ENCODE results near the gene MYADML2. TPM values are rescaled to one million over a fixed set of nuclear protein-coding genes. Genes with fewer than 3 reads are reported as not detected.

MYADML2 gene
- total and polyA plus RNA-seq, 7 donors = 0.47 to 95.8 (median 11.0) TPM

GRCh38 chr17:81890447-81891302 lies 56.4 kb downstream of the MYADML2 start:
- 7 to 10% (median 8%) methylated on average over 45 to 69 of the region's 69 CpGs for WGBS, 3 donors
- peak overlapping the region; percentile 94 for H3K4me3 ChIP-seq
- no peak for DNase-seq

More at GRCh38 chr17:81890447-81891302, 56.4 kb downstream of the MYADML2 start:
- Histone ChIP-seq H3K36me3 (ENCODE audit: insufficient read depth in 1 of 2, low read depth in 1 of 2) (peaks cover 0 to 64% of the 10 kb centered on the region in 2 donors), H3K27ac (peak overlapping the region; percentile 89), H3K27me3 (ENCODE audit: insufficient read depth in 3 of 3, low read length in 2 of 3) (no peaks in the 10 kb centered on the region), H3K4me1 (peaks cover 38% of the 10 kb centered on the region), H3K9me3 (no peaks in the 10 kb centered on the region)
- intact Hi-C loops (cut with DNase I) = no loop called here
- ATAC-seq = no peak
- TF ChIP-seq CTCF (IDR thresholded peaks at IDR 0.05) = no peak

Other genes starting within 250 kb of the MYADML2 start
- gene MRPL12, start 243.9 kb downstream of the MYADML2 start, total RNA-seq = 100 to 1,000 TPM in 2 of 4 donors, 10 to 100 TPM in 2; 93.0 to 175 (median 104) TPM
- gene MRPL12, start 243.9 kb downstream of the MYADML2 start, polyA plus RNA-seq = 100 to 1,000 TPM; 222 to 558 (median 242) TPM
- gene SLC25A10, start 234.9 kb downstream of the MYADML2 start, total RNA-seq = 1 to 10 TPM; 2.4 to 6.3 (median 3.8) TPM
- gene SLC25A10, start 234.9 kb downstream of the MYADML2 start, polyA plus RNA-seq = 1 to 10 TPM; 5.9 to 7.0 (median 6.3) TPM
- gene GCGR, start 143.1 kb downstream of the MYADML2 start, total RNA-seq = not detected
- gene GCGR, start 143.1 kb downstream of the MYADML2 start, polyA plus RNA-seq = under 1 TPM in 2 of 3 donors, not detected in 1; 0.03 to 0.08 TPM
- 10 to 100 TPM; 20.5 to 47.6 (median 25.7) TPM for gene MCRIP1, start 113.9 kb downstream of the MYADML2 start, total RNA-seq
- gene MCRIP1, start 113.9 kb downstream of the MYADML2 start, polyA plus RNA-seq = 100 to 1,000 TPM in 1 of 3 donors, 10 to 100 TPM in 2; 45.1 to 187 (median 57.1) TPM
- 1,000 to 10,000 TPM in 3 of 4 donors, 100 to 1,000 TPM in 1; 976 to 2,217 (median 1,286) TPM for gene PPP1R27, start 112.2 kb downstream of the MYADML2 start, total RNA-seq
- gene PPP1R27, start 112.2 kb downstream of the MYADML2 start, polyA plus RNA-seq = 100 to 1,000 TPM; 296 to 661 (median 603) TPM
- gene P4HB, start 86.7 kb downstream of the MYADML2 start, total RNA-seq = 100 to 1,000 TPM; 244 to 361 (median 296) TPM
- gene P4HB, start 86.7 kb downstream of the MYADML2 start, polyA plus RNA-seq = 100 to 1,000 TPM; 236 to 384 (median 267) TPM
- gene ARHGDIA, start 75.9 kb downstream of the MYADML2 start, total RNA-seq = 100 to 1,000 TPM in 3 of 4 donors, 10 to 100 TPM in 1; 88.3 to 192 (median 160) TPM
- gene ARHGDIA, start 75.9 kb downstream of the MYADML2 start, polyA plus RNA-seq = 100 to 1,000 TPM in 2 of 3 donors, 10 to 100 TPM in 1; 79.1 to 268 (median 100) TPM
- gene ALYREF, start 55.6 kb downstream of the MYADML2 start, total RNA-seq = 10 to 100 TPM; 23.0 to 58.4 (median 47.1) TPM
- 10 to 100 TPM; 37.5 to 79.8 (median 43.8) TPM for gene ALYREF, start 55.6 kb downstream of the MYADML2 start, polyA plus RNA-seq
- gene ANAPC11, start 55.5 kb downstream of the MYADML2 start, total RNA-seq = 100 to 1,000 TPM; 118 to 208 (median 135) TPM
- gene ANAPC11, start 55.5 kb downstream of the MYADML2 start, polyA plus RNA-seq = 100 to 1,000 TPM; 273 to 369 (median 323) TPM
- under 1 TPM; 0.42 to 0.78 (median 0.55) TPM for gene NPB, start 45.0 kb downstream of the MYADML2 start, total RNA-seq
- gene NPB, start 45.0 kb downstream of the MYADML2 start, polyA plus RNA-seq = 1 to 10 TPM in 1 of 3 donors, under 1 TPM in 2; 0.73 to 2.9 (median 0.76) TPM
- gene PCYT2, start 35.8 kb downstream of the MYADML2 start, total RNA-seq = 10 to 100 TPM; 10.2 to 26.9 (median 19.2) TPM
- 10 to 100 TPM; 13.2 to 14.1 (median 13.3) TPM for gene PCYT2, start 35.8 kb downstream of the MYADML2 start, polyA plus RNA-seq
- gene SIRT7, start 29.1 kb downstream of the MYADML2 start, total RNA-seq = 10 to 100 TPM in 1 of 4 donors, 1 to 10 TPM in 3; 3.9 to 10.2 (median 6.3) TPM
- gene SIRT7, start 29.1 kb downstream of the MYADML2 start, polyA plus RNA-seq = 10 to 100 TPM in 2 of 3 donors, 1 to 10 TPM in 1; 5.7 to 14.2 (median 10.4) TPM
- 10 to 100 TPM; 43.1 to 74.2 (median 53.7) TPM for gene MAFG, start 19.5 kb downstream of the MYADML2 start, total RNA-seq
- 10 to 100 TPM; 21.6 to 73.7 (median 26.6) TPM for gene MAFG, start 19.5 kb downstream of the MYADML2 start, polyA plus RNA-seq
- 10 to 100 TPM in 2 of 4 donors, 1 to 10 TPM in 2; 5.4 to 12.5 (median 9.5) TPM for gene PYCR1, start 9.9 kb downstream of the MYADML2 start, total RNA-seq
- gene PYCR1, start 9.9 kb downstream of the MYADML2 start, polyA plus RNA-seq = 10 to 100 TPM in 2 of 3 donors, 1 to 10 TPM in 1; 8.3 to 23.2 (median 15.2) TPM
- 1 to 10 TPM in 3 of 4 donors, under 1 TPM in 1; 0.92 to 1.9 (median 1.5) TPM for gene NOTUM, start 14.0 kb upstream of the MYADML2 start, total RNA-seq
- under 1 TPM; 0.25 to 0.48 (median 0.44) TPM for gene NOTUM, start 14.0 kb upstream of the MYADML2 start, polyA plus RNA-seq
- gene ASPSCR1, start 30.4 kb upstream of the MYADML2 start, total RNA-seq = 10 to 100 TPM; 27.7 to 37.4 (median 35.0) TPM
- 10 to 100 TPM; 27.9 to 33.1 (median 33.0) TPM for gene ASPSCR1, start 30.4 kb upstream of the MYADML2 start, polyA plus RNA-seq
- gene CENPX, start 75.6 kb upstream of the MYADML2 start, total RNA-seq = 10 to 100 TPM; 15.9 to 24.6 (median 19.7) TPM
- 10 to 100 TPM; 53.8 to 79.4 (median 64.4) TPM for gene CENPX, start 75.6 kb upstream of the MYADML2 start, polyA plus RNA-seq
- 1 to 10 TPM; 1.4 to 3.0 (median 1.9) TPM for gene LRRC45, start 76.1 kb upstream of the MYADML2 start, total RNA-seq
- 1 to 10 TPM; 3.5 to 7.1 (median 4.0) TPM for gene LRRC45, start 76.1 kb upstream of the MYADML2 start, polyA plus RNA-seq
- gene RAC3, start 84.4 kb upstream of the MYADML2 start, total RNA-seq = not detected
- under 1 TPM in 2 of 3 donors, not detected in 1; 0.05 to 0.83 TPM for gene RAC3, start 84.4 kb upstream of the MYADML2 start, polyA plus RNA-seq
- 100 to 1,000 TPM; 111 to 216 (median 155) TPM for gene DCXR, start 90.5 kb upstream of the MYADML2 start, total RNA-seq
- gene DCXR, start 90.5 kb upstream of the MYADML2 start, polyA plus RNA-seq = 100 to 1,000 TPM; 117 to 158 (median 147) TPM
- gene RFNG, start 104.6 kb upstream of the MYADML2 start, total RNA-seq = 10 to 100 TPM; 27.1 to 37.3 (median 29.3) TPM
- gene RFNG, start 104.6 kb upstream of the MYADML2 start, polyA plus RNA-seq = 10 to 100 TPM; 31.0 to 40.7 (median 37.3) TPM
- 100 to 1,000 TPM in 2 of 4 donors, 10 to 100 TPM in 2; 89.8 to 112 (median 97.7) TPM for gene GPS1, start 104.7 kb upstream of the MYADML2 start, total RNA-seq
- 100 to 1,000 TPM in 2 of 3 donors, 10 to 100 TPM in 1; 87.1 to 114 (median 104) TPM for gene GPS1, start 104.7 kb upstream of the MYADML2 start, polyA plus RNA-seq
- 100 to 1,000 TPM in 3 of 4 donors, 10 to 100 TPM in 1; 72.6 to 136 (median 104) TPM for gene DUS1L, start 118.6 kb upstream of the MYADML2 start, total RNA-seq
- gene DUS1L, start 118.6 kb upstream of the MYADML2 start, polyA plus RNA-seq = 100 to 1,000 TPM; 117 to 170 (median 133) TPM
- 10 to 100 TPM; 17.2 to 37.3 (median 23.4) TPM for gene FASN, start 151.0 kb upstream of the MYADML2 start, total RNA-seq
- 10 to 100 TPM in 2 of 3 donors, 1 to 10 TPM in 1; 8.9 to 26.5 (median 12.0) TPM for gene FASN, start 151.0 kb upstream of the MYADML2 start, polyA plus RNA-seq